ENCODE measurements around the gene COPS7B. TPM values are rescaled to one million over a fixed set of nuclear protein-coding genes. Genes with fewer than 3 reads are reported as not detected.
A peak's percentile ranks its signal among the peaks of the same experiment; 100 is the strongest.

The COPS7B gene
- total and polyA plus RNA-seq, 2 of the 8 experiments (the other 6 are each of a cell fraction or from before 2014, with no cell fraction given): 62.2 to 72.1 TPM

GRCh38 chr2:231781798-231782726 lies 4.2 kb upstream of the COPS7B start:
- Histone ChIP-seq H3K9ac (replicated peaks in 1 of 4; ENCODE audit: extremely low read depth in 1 of 4, low read depth in 3 of 4, low read length in 3 of 4) (peak overlapping the region; percentile 48 to 59 (median 50); a peak in 6 of 7 replicates), H2BK12ac (ENCODE audit: low read depth, low read length) (no peak overlapping the region), H4K8ac (ENCODE audit: extremely low read depth, insufficient read depth, low read length) (no peak overlapping the region), H2AFZ (ENCODE audit: low read length) (peak overlapping the region; percentile 81; the same call in 1 of the 2 replicates), H3K79me1 (ENCODE audit: low read depth, low read length) (peaks cover 5% of the 10 kb centered on the region; the same call in 1 of the 2 replicates), H4K5ac (ENCODE audit: insufficient read length, low read depth, low read length) (no peak overlapping the region), H3K4ac (replicated peaks; ENCODE audit: insufficient read length, low read depth, low read length) (no peak overlapping the region), H3K14ac (ENCODE audit: insufficient read length) (no peak overlapping the region), H3K27me3 (replicated peaks in 1 of 4; ENCODE audit: control insufficient read depth in 3 of 4, extremely low read depth in 1 of 4, insufficient read depth in 3 of 4, low read length in 3 of 4) (no peaks in the 10 kb centered on the region), H3K79me2 (ENCODE audit: control insufficient read depth in 1 of 2, insufficient read depth in 2 of 2, low read length in 2 of 2) (peaks cover 3 to 53% of the 10 kb centered on the region in 2 experiments; a peak in 2 of 4 replicates), H3K23ac (ENCODE audit: insufficient read length) (no peak overlapping the region), H2BK5ac (ENCODE audit: low read depth, low read length) (no peak overlapping the region), H2BK15ac (ENCODE audit: low read length) (no peak overlapping the region), H3K18ac (ENCODE audit: extremely low read depth, low read length) (no peak overlapping the region), H2AK5ac (ENCODE audit: low read depth, low read length) (no peak overlapping the region), H3K4me2 (ENCODE audit: insufficient read depth in 1 of 2, low read depth in 2 of 2, low read length in 2 of 2) (peak overlapping the region; percentile 77 to 96), H2BK120ac (replicated peaks; ENCODE audit: low read depth, low read length) (no peak overlapping the region), H3K56ac (replicated peaks; ENCODE audit: insufficient read length, low read depth, low read length) (no peak overlapping the region), H3K23me2 (ENCODE audit: low read depth, low read length) (peaks cover 16% of the 10 kb centered on the region), H3K4me3 (ENCODE audit: extremely low read depth in 1 of 4, insufficient read depth in 2 of 4, low read depth in 3 of 4, low read length in 4 of 4) (peak overlapping the region; percentile 61 to 93 (median 86)), H4K20me1 (replicated peaks in 1 of 2; ENCODE audit: control insufficient read depth in 1 of 2, insufficient read depth in 2 of 2, low read length in 2 of 2) (peaks cover 3 to 10% of the 10 kb centered on the region in 2 experiments), H3K9me3 (ENCODE audit: insufficient read depth in 2 of 2, low read depth in 1 of 2, low read length in 1 of 2) (no peaks in the 10 kb centered on the region), H3K4me1 (replicated peaks in 1 of 4; ENCODE audit: control insufficient read depth in 3 of 4, insufficient read depth in 4 of 4, low read length in 3 of 4) (peaks cover 0 to 13% (median 4%) of the 10 kb centered on the region in 4 experiments; a peak in 3 of 7 replicates), H3K27ac (ENCODE audit: low read depth, low read length) (0 out of 2 replicates have a peak overlapping the region, but pooled peaks have one; percentile 3), H2BK20ac (ENCODE audit: low read length) (no peak overlapping the region), H4K91ac (replicated peaks; ENCODE audit: insufficient read length, low read length) (no peak overlapping the region), H3K36me3 (ENCODE audit: control insufficient read depth in 2 of 4, insufficient read depth in 4 of 4, low read length in 3 of 4) (no peaks in the 10 kb centered on the region)
- WGBS, 2 experiments (ENCODE audit: extremely low coverage in 1 of 2, insufficient coverage in 1 of 2, insufficient read length in 1 of 2, insufficient replicate concordance in 2 of 2, low coverage in 1 of 2, low lambda C conversion rate in 2 of 2, missing lambda C conversion rate in 1 of 2): 25% methylated on average over 12 of the region's 12 CpGs; no CpG with 5 or more reads in 1 of the 2 experiments
- ChIA-PET CTCF (ENCODE audit: partially characterized antibody) (interaction anchor here (1.3 to 1.7 kb wide), 2 partner anchors 97 to 169 kb away, joined by 5 to 7 read pairs; no protein-coding TSS in a partner anchor), POLR2A (ENCODE audit: partially characterized antibody) (interaction anchor here (0.6 to 2.3 kb wide), 4 partner anchors 67 to 1776 kb away, joined by 5 to 6 read pairs (median 5); no protein-coding TSS in a partner anchor)
- TF ChIP-seq SAP30 (IDR thresholded peaks at IDR 0.05; ENCODE audit: insufficient read depth, insufficient replicate concordance, low read length) (peak; percentile 85), YY1 (IDR thresholded peaks at IDR 0.05; ENCODE audit: low read depth, low read length) (0 out of 2 replicates have a peak, but pooled peaks have one; percentile 3), HDAC6 (IDR thresholded peaks at IDR 0.05; ENCODE audit: low read depth, low read length) (no peak), HDAC2 (IDR thresholded peaks at IDR 0.05; ENCODE audit: borderline replicate concordance in 1 of 2, low read depth in 2 of 2, low read length in 2 of 2) (peak in 1 of 2 experiments; percentile 44; a peak in 1 of 4 replicates)
- TF ChIP-seq, protein P1, sequence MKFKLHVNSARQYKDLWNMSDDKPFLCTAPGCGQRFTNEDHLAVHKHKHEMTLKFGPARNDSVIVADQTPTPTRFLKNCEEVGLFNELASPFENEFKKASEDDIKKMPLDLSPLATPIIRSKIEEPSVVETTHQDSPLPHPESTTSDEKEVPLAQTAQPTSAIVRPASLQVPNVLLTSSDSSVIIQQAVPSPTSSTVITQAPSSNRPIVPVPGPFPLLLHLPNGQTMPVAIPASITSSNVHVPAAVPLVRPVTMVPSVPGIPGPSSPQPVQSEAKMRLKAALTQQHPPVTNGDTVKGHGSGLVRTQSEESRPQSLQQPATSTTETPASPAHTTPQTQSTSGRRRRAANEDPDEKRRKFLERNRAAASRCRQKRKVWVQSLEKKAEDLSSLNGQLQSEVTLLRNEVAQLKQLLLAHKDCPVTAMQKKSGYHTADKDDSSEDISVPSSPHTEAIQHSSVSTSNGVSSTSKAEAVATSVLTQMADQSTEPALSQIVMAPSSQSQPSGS (IDR thresholded peaks at IDR 0.05; ENCODE audit: low read length): peak; percentile 15; the same call in 1 of the 2 replicates
- no peak for DNase-seq (ENCODE audit: low read depth in 1 of 2, low spot score in 2 of 2)
- FAIRE-seq: no peak

Measured in H1 (cell line).